ENCODE measurements around the gene MAFB.

DNA sequence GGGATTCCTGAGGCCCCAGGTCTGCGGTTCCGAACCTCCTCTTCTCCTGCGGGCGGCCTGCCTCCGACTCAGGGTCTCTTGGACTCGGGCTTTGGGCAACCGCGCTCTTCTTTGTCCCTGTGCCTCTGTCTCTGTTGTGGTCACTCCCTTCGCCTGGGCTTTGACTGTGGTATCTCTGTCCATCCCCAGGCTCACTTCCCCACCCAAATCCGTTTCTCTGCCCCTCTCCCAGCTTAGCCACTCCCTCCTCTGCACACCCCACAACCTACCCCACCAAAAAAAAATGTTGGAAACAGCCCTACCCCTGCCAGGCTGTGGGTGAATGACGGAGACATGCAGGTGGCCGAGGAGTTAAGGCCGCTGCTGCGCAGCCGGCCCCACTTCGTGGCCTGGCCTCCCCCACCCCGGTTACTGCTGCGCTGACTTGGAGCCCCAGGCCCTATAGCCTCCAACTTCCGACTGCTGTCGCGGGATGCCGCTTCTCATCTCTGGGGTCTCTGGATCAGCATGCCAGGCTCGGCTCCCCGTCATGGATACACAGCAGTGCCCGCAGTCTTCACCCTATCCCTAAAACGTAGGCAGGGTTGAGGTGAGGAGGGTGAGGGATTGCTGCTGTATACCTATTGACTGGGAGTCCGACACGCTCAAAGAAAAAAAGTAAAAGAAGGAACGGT, 2.7 kb upstream of the MAFB start:
- TF ChIP-seq, protein P1, sequence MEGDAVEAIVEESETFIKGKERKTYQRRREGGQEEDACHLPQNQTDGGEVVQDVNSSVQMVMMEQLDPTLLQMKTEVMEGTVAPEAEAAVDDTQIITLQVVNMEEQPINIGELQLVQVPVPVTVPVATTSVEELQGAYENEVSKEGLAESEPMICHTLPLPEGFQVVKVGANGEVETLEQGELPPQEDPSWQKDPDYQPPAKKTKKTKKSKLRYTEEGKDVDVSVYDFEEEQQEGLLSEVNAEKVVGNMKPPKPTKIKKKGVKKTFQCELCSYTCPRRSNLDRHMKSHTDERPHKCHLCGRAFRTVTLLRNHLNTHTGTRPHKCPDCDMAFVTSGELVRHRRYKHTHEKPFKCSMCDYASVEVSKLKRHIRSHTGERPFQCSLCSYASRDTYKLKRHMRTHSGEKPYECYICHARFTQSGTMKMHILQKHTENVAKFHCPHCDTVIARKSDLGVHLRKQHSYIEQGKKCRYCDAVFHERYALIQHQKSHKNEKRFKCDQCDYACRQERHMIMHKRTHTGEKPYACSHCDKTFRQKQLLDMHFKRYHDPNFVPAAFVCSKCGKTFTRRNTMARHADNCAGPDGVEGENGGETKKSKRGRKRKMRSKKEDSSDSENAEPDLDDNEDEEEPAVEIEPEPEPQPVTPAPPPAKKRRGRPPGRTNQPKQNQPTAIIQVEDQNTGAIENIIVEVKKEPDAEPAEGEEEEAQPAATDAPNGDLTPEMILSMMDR (conservative IDR thresholded peaks at IDR 0.05 in 1 of 2, IDR thresholded peaks at IDR 0.05 in 1 of 2; ENCODE audit: low read depth in 1 of 2, low read length in 2 of 2) = no peak
- no peak for TF ChIP-seq EZH2 (IDR thresholded peaks at IDR 0.05; ENCODE audit: low read length, missing control alignments)

Measured in fibroblast of lung (primary cell).